Mammary epithelial cell (primary cell): Measurements from ENCODE around the gene MAP3K7CL.

Source experiments
- EZH2 ChIP-seq: IDR thresholded peaks from 2 replicates; pipeline ENCODE4 v1.6.1; 2012; ENCODE audit warnings: low read length, inconsistent platforms, borderline replicate concordance
- TF ChIP-seq, protein P1 (sequence below), 2 donors: IDR thresholded peaks in 1 of 2; conservative IDR thresholded peaks in 1 of 2; 2 replicates each; pipeline ENCODE4 v1.5.1; 2011 to 2012; ENCODE audit warnings: inconsistent platforms in 2 of 2, low read length in 2 of 2, mild to moderate bottlenecking in 2 of 2, control low read depth in 1 of 2, low read depth in 1 of 2; ENCODE audit not compliant: insufficient read depth in 1 of 2; ENCODE audit errors: extremely low read depth in 1 of 2

DNA sequence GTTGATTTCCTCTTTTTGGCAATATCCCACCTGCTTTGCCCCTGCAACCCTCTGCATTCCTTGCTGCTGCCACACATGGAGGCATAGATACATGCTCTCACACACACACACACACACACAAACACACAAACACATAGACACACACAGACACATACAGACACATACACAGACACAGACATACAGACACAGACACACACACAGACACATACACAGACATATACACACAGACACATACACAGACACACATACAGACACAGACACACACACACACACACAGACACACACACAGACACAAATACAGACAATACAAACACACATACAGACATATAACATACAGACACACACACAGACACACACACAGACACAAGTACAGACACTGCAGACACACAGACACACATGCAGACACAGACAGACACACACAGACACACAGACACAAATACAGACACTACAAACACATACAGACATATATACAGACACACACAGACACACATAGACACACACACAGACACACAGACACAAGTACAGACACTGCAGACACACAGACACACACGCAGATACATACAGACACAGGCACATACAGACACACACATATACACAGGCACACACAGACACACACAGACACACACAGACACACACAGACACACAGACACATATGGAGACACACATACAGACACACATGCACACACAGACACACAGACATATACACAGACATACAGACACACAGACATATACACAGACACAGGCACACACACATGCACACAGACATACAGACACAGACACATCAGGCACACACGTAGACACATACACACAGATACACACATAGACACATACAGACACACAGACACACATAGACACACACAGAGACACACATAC lies 83.3 kb downstream of the MAP3K7CL start:
- TF ChIP-seq, protein P1, sequence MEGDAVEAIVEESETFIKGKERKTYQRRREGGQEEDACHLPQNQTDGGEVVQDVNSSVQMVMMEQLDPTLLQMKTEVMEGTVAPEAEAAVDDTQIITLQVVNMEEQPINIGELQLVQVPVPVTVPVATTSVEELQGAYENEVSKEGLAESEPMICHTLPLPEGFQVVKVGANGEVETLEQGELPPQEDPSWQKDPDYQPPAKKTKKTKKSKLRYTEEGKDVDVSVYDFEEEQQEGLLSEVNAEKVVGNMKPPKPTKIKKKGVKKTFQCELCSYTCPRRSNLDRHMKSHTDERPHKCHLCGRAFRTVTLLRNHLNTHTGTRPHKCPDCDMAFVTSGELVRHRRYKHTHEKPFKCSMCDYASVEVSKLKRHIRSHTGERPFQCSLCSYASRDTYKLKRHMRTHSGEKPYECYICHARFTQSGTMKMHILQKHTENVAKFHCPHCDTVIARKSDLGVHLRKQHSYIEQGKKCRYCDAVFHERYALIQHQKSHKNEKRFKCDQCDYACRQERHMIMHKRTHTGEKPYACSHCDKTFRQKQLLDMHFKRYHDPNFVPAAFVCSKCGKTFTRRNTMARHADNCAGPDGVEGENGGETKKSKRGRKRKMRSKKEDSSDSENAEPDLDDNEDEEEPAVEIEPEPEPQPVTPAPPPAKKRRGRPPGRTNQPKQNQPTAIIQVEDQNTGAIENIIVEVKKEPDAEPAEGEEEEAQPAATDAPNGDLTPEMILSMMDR (conservative IDR thresholded peaks at IDR 0.05 in 1 of 2, IDR thresholded peaks at IDR 0.05 in 1 of 2; ENCODE audit: extremely low read depth in 1 of 2, insufficient read depth in 1 of 2, low read depth in 1 of 2, low read length in 2 of 2): no peak
- no peak for TF ChIP-seq EZH2
